ENCODE measurements around the gene CTXND1. TPM values are rescaled to one million over a fixed set of nuclear protein-coding genes. Genes with fewer than 3 reads are reported as not detected.

CTXND1 gene
- polyA plus RNA-seq, 2 of the 4 experiments (the other 2 are of a cell fraction): not detected

DNA sequence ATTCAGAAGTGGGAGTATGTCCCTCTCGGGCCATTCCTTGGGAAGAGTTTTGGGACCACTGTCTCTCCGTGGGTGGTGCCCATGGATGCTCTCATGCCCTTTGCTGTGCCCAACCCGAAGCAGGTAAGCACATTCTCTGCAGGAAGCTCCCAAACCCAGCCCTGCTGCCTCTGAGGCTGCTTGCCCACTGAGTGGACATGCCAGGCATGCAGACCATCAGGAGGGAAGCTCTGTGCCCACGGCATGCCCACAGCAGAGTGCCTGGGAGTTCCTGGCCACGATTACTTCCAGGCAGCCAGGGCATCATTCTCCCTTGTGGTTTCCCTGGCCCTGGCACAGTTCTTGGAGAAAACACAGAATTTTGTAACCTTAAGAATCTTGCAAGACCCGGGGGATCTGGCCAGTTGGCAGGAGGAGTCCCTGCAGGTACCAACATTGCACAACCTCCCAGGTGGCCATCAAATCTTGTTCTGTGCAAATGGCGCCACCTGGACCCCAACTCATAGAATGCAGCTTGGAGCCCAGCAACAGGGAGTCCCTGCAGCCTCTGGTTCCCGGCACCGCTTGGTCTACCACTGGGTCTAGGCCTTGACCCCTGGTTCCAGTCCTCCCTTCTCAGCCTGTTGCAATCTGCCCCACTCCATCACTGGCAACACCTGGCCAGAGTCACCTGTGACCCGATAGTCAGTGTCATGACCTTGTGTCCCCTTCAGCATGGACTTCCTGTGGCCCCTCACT, 78.8 kb downstream of the CTXND1 start:
- no peaks in the 10 kb centered on the region for H3K4me1 ChIP-seq
- no peak overlapping the region for H3K27ac ChIP-seq
- CTCF ChIA-PET: interaction anchor here (0.6 to 4.8 kb wide), 32 partner anchors 8 to 791 kb away, joined by 3 to 36 read pairs (median 4); partner anchors contain the start of genes MTHFS and ZFAND6
- no peak overlapping the region for H3K4me3 ChIP-seq
- POLR2A ChIA-PET: interaction anchor here (0.7 to 1.0 kb wide), 3 partner anchors 20 to 320 kb away, joined by 3 to 4 read pairs (median 3); no protein-coding TSS in a partner anchor
- ATAC-seq: peak; percentile 84 to 93
- no peak overlapping the region for H3K4me2 ChIP-seq
- TF ChIP-seq SMC3 (IDR thresholded peaks at IDR 0.05) (peak; percentile 85), HOXA7 (CRISPR knock-in tag; IDR thresholded peaks at IDR 0.05) (no peak), RAD21 (conservative IDR thresholded peaks at IDR 0.05 in 1 of 2, IDR thresholded peaks at IDR 0.05 in 1 of 2) (peak; percentile 89 to 95), POLR2A (IDR thresholded peaks at IDR 0.05; ENCODE audit: low read length) (no peak), KDM5A (IDR thresholded peaks at IDR 0.05) (no peak), ZC3H11A (IDR thresholded peaks at IDR 0.05) (no peak), EHF (CRISPR knock-in tag; IDR thresholded peaks at IDR 0.05) (no peak), CEBPB (IDR thresholded peaks at IDR 0.05) (peak; percentile 92 to 98), RNF2 (IDR thresholded peaks at IDR 0.05; ENCODE audit: borderline replicate concordance, low read depth) (no peak), ZSCAN20 (CRISPR knock-in tag; IDR thresholded peaks at IDR 0.05) (no peak), HOXB5 (CRISPR knock-in tag; IDR thresholded peaks at IDR 0.05) (no peak), TP53 (CRISPR knock-in tag; IDR thresholded peaks at IDR 0.05) (no peak), FOSL2 (IDR thresholded peaks at IDR 0.05) (no peak), FOSL2 (CRISPR knock-in tag; IDR thresholded peaks at IDR 0.05) (no peak)
- TF ChIP-seq, protein P1, sequence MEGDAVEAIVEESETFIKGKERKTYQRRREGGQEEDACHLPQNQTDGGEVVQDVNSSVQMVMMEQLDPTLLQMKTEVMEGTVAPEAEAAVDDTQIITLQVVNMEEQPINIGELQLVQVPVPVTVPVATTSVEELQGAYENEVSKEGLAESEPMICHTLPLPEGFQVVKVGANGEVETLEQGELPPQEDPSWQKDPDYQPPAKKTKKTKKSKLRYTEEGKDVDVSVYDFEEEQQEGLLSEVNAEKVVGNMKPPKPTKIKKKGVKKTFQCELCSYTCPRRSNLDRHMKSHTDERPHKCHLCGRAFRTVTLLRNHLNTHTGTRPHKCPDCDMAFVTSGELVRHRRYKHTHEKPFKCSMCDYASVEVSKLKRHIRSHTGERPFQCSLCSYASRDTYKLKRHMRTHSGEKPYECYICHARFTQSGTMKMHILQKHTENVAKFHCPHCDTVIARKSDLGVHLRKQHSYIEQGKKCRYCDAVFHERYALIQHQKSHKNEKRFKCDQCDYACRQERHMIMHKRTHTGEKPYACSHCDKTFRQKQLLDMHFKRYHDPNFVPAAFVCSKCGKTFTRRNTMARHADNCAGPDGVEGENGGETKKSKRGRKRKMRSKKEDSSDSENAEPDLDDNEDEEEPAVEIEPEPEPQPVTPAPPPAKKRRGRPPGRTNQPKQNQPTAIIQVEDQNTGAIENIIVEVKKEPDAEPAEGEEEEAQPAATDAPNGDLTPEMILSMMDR (IDR thresholded peaks at IDR 0.05): peak; percentile 73
- TF ChIP-seq, protein P2, sequence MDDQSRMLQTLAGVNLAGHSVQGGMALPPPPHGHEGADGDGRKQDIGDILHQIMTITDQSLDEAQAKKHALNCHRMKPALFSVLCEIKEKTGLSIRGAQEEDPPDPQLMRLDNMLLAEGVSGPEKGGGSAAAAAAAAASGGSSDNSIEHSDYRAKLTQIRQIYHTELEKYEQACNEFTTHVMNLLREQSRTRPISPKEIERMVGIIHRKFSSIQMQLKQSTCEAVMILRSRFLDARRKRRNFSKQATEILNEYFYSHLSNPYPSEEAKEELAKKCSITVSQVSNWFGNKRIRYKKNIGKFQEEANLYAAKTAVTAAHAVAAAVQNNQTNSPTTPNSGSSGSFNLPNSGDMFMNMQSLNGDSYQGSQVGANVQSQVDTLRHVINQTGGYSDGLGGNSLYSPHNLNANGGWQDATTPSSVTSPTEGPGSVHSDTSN (IDR thresholded peaks at IDR 0.05): no peak
- TF ChIP-seq, protein P3, sequence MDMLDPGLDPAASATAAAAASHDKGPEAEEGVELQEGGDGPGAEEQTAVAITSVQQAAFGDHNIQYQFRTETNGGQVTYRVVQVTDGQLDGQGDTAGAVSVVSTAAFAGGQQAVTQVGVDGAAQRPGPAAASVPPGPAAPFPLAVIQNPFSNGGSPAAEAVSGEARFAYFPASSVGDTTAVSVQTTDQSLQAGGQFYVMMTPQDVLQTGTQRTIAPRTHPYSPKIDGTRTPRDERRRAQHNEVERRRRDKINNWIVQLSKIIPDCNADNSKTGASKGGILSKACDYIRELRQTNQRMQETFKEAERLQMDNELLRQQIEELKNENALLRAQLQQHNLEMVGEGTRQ (IDR thresholded peaks at IDR 0.05): no peak
- TF ChIP-seq, protein P4, sequence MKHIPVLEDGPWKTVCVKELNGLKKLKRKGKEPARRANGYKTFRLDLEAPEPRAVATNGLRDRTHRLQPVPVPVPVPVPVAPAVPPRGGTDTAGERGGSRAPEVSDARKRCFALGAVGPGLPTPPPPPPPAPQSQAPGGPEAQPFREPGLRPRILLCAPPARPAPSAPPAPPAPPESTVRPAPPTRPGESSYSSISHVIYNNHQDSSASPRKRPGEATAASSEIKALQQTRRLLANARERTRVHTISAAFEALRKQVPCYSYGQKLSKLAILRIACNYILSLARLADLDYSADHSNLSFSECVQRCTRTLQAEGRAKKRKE (CRISPR knock-in tag; IDR thresholded peaks at IDR 0.05; ENCODE audit: low read depth): no peak
- FAIRE-seq: peak; percentile 36
- no peaks in the 10 kb centered on the region; the same call in 2 of the 3 replicates for H3K9me3 ChIP-seq
- peak; percentile 74 to 79 for DNase-seq (ENCODE audit: low read depth in 1 of 2, low spot score in 1 of 2)
- 73% methylated on average over 9 of the region's 10 CpGs for WGBS (ENCODE audit: missing lambda C conversion rate)

DNA sequence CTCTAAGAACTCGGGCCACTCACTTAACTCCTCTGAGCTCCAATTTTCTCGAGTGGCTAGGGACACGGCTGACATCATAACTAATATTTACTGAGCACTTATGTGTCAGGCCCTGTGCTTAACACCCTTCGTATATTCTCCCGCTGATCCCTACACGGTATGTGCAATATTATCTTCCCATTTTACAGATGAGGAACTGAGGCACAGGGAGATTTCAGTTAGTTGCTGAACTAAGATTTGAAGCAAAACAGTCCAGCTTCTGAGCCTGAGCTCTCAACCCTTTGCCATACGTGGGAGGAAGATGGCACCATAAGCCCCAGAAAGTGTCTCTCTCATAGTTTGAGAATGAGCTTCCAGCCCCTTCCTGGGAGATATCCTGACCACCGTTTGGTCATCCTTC, 79.6 kb downstream of the CTXND1 start:
- H3K9me3 ChIP-seq: no peaks in the 10 kb centered on the region
- H3K27ac ChIP-seq: no peak overlapping the region
- H3K4me1 ChIP-seq: no peaks in the 10 kb centered on the region
- H3K4me3 ChIP-seq: no peak overlapping the region
- TF ChIP-seq EHMT2 (IDR thresholded peaks at IDR 0.05; ENCODE audit: low read depth): no peak
- TF ChIP-seq MAFK (IDR thresholded peaks at IDR 0.05; ENCODE audit: partially characterized antibody): no peak
- TF ChIP-seq, protein P3 (IDR thresholded peaks at IDR 0.05): no peak
- TF ChIP-seq KDM5A (IDR thresholded peaks at IDR 0.05): no peak
- TF ChIP-seq RCOR1 (IDR thresholded peaks at IDR 0.05; ENCODE audit: low read depth, low read length): no peak
- TF ChIP-seq HOXB13 (CRISPR knock-in tag; IDR thresholded peaks at IDR 0.05; ENCODE audit: low read depth): no peak
- TF ChIP-seq JUN (IDR thresholded peaks at IDR 0.05): no peak
- H3K4me2 ChIP-seq: no peak overlapping the region
- POLR2A ChIA-PET: interaction anchor here (0.9 kb wide), 1 partner anchor 319 kb away, joined by 3 read pairs; no protein-coding TSS in a partner anchor
- FAIRE-seq (no peak), DNase-seq (ENCODE audit: low read depth in 1 of 2, low spot score in 1 of 2) (no peak), ATAC-seq (no peak)
- WGBS (ENCODE audit: missing lambda C conversion rate): 68% methylated on average over 8 of the region's 8 CpGs
- CTCF ChIA-PET: interaction anchor here (0.6 to 4.8 kb wide), 27 partner anchors 10 to 790 kb away, joined by 3 to 36 read pairs (median 4); partner anchors contain the start of genes MTHFS and ZFAND6
